ENCODE measurements around the gene KCNMB3.

DNA sequence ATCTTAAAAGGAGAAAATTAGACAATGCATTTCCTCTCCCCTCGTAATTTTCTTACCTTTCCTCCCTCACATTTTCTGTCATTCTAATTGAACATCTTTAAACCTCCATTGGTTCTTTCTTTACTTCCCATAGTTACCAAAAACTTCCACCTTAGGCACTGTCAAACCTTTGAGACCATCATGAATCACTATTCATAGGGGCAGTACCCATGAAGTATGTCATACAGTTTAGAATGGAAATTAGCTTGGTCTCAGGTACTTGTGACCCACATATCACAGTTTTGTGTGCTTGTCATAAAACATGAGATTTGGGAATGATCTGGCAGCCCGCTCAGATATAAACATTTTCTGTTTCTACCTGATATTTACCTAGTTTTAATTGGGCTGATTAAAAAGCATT is 50.1 kb downstream of the KCNMB3 start:
- TF ChIP-seq POLR2AphosphoS5 (IDR thresholded peaks at IDR 0.05; ENCODE audit: low read depth, low read length) (no peak), SIN3A (IDR thresholded peaks at IDR 0.05; ENCODE audit: borderline replicate concordance, insufficient read depth, low read length) (no peak), TAF1 (IDR thresholded peaks at IDR 0.05; ENCODE audit: borderline replicate concordance, insufficient read depth, low read length) (no peak), REST (IDR thresholded peaks at IDR 0.05; ENCODE audit: insufficient read depth in 1 of 2, low read depth in 2 of 2, low read length in 2 of 2) (no peak)

Measured in PFSK-1 (cell line).